Epidermal melanocyte (primary cell): Measurements from ENCODE around the gene CLRN1.

Experiments used
- DNase-seq: peaks from one replicate; pipeline ENCODE4 v3.0.0; 2011; ENCODE audit warnings: low spot score; ENCODE audit not compliant: insufficient read length

CLRN1 gene

GRCh38 chr3:150876611-150877265 is 95.8 kb downstream of the CLRN1 start:
- no peak for DNase-seq
